Measurements from ENCODE around the gene DNAJA3.

DNA sequence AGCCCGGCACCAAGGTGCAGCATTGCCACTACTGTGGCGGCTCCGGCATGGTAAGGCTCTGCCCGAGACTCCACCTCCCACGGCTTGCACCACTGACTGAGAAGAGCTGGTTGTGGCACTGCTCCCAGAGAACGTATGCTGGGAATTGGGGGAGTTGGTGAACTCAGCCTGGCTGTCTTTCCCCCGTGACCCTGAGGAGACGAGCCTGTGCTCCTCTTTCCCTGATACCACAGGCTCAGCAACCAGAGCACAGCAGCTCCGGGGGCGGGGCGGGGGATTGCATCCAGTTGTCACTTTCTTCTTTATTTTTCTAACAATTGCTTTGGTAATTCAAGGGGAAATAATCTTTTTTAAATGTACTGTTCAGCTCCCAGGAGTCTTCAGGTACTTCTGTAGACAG lies 16.7 kb downstream of the DNAJA3 start:
- no peak for TF ChIP-seq CTCF (IDR thresholded peaks at IDR 0.05)
- no peak for TF ChIP-seq POLR2A (IDR thresholded peaks at IDR 0.05)
- TF ChIP-seq EP300 (IDR thresholded peaks at IDR 0.05): no peak

Measured in upper lobe of left lung (tissue), 4 donors.